CD4-positive, alpha-beta T cell treated with Interleukin-4 for 1 hour (primary cell): Measurements from ENCODE around the gene RADIL.
"Not testable (repeated sequence)": the region's sequence is repeated elsewhere in the genome, so short reads cannot be mapped to it uniquely, and the experiment has no call there.

Source experiments
- DNase-seq, 2 donors: peaks; one replicate each; pipeline ENCODE4 v3.0.0-alpha.2; 2020 to 2022

The RADIL gene, protein sequence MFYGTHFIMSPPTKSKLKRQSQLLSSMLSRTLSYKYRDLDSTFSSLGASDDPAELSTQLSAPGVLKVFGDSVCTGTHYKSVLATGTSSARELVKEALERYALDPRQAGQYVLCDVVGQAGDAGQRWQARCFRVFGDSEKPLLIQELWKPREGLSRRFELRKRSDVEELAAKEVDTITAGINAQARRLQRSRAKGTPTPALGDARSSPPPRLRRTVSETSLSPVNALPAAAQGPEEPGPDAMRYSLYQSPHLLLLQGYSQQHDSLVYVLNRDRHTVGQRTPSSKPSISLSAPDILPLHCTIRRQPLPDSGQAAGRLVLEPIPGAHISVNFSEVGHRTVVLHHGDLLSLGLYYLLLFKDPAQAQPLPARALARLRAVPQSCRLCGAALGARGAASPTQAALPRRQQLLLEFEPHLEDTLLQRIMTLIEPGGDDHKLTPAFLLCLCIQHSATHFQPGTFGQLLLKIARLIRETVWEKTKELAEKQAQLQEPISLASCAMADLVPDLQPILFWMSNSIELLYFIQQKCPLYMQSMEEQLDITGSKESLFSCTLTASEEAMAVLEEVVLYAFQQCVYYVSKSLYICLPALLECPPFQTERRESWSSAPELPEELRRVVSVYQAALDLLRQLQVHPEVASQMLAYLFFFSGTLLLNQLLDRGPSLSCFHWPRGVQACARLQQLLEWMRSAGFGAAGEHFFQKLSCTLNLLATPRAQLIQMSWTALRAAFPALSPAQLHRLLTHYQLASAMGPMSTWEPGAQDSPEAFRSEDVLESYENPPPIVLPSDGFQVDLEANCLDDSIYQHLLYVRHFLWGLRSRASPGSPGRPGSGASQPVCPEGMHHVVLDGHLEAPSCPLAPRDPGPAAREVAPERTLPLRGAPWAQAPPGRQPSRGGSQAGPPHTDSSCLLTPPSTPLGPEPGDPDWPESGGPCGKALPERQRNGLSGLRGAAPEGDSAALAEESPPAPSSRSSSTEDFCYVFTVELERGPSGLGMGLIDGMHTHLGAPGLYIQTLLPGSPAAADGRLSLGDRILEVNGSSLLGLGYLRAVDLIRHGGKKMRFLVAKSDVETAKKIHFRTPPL

DNA sequence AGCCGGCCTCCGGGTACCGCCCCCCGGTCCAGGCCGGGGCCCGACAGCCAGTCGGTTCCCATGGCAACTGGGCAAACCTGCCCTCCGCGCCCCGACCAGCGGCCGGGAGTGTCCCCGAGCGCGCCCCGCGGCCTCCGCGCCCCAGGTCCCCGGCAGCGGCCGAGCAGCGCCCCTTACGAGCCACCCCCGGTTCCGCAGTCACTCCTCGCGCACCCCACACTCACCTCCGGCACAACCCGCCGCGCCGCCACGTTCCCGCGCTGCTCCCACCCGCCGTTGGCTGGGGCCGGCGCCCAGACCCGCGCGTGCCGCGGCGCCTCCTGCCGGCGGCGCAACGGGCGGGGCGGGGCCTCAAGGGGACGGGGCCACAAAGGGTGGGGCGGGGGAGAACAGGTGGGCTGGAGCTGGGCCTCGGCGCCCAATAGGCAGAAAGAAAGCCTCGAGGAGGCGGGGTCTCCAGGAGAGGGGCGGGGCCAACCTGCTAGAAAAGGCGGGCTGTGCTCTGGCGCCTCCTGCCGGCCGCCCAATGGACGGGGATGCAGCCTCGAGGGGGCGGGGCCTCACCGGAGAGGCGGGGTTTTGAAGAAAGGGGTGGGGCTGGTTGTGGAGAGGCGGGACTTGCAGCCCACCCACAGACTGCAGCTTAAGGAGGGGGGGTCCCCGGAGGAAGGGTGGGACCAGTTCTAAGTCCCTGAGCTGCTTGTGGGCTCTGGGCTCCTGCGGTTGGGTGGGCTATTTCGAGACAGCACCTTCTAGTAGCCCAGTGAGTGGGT, at the start of gene RADIL:
Gene RADIL, minus strand, starts transcription at position 345 of the 773 bp plus-strand sequence. CDS start 5,577 bp downstream, outside the sequence.
- peak; percentile 86 to 89 for DNase-seq

DNA sequence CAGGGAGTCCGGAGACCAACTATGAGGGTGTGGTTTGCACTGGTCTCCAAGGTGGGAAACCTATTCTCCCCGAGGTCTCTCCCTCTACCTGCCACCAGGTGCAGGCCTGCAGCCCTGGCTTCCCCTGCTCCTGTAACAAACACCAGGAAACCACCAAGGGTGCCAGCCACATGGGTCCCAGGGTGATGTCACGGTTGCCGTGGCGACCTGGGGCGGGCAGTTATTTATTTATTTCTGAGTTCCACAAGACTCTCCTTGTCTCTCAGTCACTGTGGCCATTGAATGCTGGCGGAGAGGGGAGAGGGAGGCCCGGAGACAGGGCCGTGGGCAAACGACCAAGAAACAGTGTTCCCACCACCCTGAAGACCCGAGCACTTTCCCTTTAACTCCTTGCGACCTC, 48.4 kb upstream of the RADIL start:
- DNase-seq, result no peak

DNA sequence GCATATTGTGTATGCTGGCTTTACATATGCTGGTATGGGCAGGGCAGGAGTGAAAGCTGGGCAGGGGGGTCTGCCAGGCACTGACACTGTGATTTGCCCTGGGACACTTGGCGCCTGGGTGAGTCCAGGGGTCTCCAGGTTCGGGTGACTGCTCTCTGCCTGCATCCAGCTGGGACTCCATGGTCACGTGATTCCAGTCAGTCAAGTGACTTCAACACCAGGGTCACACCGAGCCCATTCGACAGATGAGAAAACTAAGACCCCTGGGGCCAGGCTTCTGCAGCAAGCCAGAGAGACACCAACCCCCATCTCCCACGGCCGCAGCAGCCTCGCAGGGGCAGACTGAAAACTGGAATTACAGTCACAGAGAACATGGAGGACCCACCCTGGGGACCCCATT, 45.5 kb upstream of the RADIL start:
- DNase-seq, result no peak

DNA sequence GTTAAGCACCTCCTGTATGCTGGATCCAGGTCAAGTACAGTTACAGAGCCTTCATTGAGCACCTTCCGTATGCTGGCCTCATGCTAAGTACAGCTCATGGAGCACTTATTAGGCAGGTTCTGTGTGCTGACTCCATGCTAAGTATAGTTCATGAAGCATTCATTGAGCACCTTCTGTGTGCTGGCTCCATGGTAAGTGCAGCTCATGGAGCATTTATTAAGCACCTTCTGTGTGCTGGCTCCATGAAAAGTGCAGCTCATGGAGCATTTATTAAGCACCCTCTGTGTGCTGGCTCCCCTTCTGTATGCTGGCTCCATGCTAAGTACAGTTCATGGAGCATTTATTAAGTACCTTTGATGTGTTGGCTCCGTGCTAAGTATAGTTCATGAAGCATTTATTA, 44.9 kb upstream of the RADIL start:
- DNase-seq, result no peak

DNA sequence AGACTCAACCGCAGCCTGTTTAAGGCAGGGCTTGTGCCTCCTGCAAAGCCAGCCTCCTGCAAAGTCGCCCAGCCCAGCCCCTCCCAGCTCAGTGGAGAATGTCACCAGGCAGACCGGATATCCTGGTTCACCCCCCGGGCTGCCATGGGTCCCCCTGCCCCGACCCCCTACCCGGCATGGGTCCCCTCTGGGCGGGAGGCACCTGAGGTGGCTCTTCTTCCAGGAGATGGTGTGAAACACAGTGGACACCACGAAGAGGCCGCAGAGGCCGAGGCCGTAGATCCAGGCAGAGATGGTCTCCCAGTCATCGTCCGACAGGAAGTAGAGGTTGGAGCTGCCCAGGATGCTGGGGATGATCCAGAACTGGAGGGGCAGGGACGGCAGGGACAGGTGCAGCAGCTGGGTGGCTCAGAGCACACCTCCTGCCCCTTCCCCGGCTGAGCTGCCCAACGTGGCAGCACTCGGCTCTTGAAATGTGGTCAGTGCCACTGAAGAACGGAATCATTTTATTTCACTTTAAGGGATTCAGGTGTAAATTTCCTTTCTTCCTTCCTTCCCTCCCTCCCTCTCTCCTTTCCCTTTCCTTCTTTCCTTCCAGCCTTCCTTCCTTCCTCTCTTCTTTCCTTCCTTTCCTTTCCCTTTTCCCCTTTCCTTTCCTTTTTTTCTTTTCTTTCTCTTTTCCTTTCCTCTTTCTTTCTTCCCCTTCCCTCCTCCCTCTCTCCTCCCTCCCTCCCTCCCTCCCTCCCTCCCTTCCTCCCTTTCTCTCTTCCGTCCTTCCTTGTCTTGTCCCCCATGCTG, 36.7 kb upstream of the RADIL start:
- DNase-seq, result no peak

DNA sequence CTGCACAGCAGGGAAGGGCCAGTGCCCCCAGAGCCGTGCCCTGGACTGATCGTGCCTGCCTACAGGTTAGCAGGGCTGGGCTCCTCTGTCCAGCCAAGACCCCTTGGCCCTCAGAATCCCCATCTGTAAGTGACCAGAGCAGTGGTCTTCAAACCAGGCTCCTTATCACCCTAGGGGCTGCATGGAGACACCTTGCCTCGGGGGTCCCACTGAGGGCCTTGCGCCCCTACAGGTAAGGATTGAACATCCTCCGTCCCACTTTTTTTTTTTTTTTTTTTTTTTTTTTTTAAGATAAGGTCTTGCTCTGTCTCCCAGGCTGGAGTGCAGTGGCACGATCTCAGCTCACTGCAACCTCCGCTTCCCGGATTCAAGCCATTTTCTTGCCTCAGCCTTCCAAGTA, 32.6 kb upstream of the RADIL start:
- no peak for DNase-seq

DNA sequence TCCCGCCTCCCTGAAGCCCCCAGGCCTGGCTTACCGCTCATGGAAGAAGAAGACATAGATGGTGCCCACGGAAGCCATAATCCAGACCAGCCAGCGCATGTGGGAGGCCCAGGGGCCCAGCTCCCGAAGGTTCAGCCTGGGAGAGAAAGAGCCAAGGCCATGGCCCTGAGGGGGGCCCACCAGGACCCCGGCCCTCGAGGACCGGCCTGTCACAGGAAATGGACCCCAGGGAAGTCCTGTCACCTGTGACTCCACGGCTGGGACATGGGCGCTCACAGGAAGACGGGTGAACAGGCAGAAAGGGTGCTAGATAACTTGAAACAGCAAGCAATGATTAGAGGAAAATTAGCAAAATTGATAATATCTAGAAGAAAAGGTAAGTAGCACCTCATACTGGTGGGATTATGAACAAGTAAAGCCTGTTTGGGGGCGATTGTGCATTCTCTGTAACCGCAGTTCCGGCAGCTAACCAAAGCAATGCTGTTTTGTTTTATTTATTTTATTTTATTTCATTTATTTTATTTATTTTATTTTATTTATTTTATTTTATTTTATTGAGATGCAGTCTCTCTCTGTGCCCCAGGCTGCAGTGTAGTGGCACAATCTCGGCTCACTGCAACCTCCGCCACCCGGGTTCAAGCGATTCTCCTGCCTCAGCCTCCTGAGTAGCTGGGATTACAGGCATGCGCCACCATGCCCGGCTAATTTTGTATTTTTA, 27.8 kb upstream of the RADIL start:
- DNase-seq, result no peak

DNA sequence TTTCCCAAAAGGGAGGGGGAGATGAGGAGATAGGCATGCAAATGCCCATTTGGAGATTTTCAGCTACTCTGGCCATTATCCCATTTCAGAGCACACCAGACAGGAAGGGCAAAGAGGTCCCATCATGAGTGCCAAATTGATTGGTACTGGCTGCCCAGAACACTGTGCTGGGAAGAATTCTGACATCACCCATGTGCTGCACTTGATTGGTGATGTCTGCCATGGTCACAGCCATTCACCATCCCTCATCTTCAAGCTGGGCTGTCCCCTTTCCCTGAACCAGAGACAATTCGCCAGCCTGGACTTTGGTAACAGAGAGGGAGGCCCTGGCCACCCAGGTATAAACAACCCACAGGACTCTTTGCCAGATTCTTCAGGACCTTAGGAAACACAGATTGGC, 23.2 kb upstream of the RADIL start:
- DNase-seq, result no peak

DNA sequence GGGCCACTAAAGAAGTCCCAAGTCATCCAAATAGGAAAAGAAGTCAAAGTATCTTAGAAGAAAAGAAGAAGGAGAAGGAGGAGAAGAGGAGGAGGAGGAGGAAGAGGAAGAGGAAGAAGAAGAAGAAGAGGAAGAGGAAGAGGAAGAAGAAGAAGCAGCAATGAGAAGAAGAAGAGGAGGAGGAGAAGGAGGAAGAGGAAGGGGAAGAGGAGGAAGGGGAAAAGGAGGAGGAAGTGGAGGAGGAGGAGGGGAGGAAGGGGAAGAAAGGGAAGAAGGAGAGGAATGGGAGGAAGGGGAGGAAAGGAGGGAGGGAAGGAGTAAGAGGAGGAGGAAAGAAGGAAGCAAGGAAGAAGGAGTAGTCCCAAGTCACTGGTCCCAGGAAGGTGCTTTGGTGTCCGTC, 21.7 kb upstream of the RADIL start:
- DNase-seq, result no peak

DNA sequence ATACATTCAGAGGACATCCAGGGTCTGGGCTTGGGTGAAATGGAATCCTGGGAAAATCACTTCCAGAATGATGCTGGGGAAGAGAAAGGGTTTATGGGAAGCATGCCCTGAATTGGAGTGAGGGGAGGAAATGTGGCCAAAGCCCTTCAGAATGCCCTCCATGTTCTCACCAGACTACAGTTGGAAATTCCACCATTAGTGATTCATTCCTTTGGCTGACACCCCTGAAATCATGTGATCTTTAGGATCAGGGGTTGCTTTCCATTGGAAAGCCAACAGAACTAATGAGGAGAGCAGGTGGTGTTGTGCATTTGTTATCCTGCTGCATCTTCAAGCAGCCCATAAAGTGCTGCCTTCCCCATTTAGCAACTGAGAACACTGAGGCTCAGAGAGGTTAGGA, 20.8 kb upstream of the RADIL start:
- no peak for DNase-seq

DNA sequence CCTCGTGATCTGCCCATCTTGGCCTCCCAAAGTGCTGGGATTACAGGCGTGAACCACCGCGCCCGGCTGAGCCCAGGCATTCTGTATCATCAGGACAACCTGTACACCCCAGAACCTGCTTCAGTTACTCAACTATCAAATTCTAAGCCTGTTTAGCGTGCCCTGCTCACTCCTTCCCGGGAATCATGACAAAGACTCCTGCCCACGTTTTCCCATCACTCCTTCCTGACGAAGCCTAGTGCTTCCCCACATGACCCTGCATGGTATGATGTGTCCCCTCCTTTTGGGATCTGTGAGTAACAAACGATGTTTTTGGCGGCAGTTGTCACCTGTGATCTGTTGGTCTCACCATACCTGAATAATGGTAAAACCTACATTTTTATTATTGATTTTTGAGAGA, 12.2 kb upstream of the RADIL start:
- no peak for DNase-seq

DNA sequence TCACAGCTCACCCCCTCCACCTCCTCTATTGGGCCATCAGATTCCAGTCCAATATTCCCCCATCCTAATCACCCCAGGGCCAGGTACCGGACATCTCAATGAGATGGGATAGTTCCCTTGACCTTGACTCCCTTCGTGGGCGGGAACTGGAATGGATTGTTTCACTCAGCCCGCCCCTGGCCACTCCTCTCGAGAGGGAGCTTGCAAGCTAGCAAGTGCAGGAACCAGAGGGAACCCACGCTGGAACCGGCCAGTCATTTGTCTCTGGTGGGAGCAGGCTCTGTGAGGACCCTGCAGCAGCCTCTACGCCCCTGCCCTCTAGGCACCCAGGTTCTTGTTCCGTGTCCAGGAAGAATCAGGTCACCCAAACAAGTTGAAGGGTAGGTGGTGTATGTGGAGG, 11.0 kb upstream of the RADIL start:
- DNase-seq, result no peak

DNA sequence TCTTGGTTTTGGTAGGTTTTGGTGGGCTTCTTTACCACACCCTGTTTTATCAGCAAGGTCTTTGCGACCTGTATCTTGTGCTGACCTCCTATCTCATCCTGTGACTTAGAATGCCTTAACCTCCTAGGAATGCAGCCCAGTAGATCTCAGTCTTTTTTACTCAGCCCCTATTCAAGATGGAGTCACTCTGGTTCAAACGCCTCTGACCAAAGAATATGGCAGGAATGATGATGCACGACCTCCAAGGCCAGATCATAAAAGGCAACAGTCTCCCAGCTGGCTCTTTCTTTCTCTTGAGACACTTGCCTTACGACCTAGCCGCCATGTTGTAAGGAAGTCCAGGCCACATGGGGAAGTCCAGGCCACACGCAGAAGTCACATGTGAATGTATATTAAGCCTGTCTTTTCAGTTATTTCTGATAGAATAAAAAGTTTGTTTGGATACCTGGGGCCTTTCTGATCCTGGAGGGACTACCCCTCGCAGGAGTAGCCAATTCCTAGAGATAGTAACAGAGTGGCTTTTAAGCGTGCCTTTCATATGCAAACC, 10.5 kb upstream of the RADIL start:
- DNase-seq, result no peak

DNA sequence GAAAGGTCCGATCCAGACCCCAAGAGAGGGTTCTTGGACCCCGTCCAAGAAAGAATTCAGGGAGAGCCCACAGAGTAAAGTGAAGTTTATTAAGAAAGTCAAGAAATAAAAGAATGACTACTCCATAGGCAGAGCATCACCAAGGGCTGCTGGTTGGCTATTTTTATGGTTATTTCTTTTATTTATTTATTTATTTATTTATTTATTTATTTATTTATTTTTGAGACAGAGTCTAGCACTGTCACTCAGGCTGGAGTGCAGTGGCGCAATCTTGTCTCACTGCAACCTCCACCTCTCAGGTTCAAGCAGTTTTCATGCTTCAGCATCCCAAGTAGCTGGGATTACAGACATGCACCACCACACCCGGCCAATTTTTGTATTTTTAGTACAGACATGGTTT, 9.7 kb upstream of the RADIL start:
- not testable (repeated sequence) for DNase-seq

DNA sequence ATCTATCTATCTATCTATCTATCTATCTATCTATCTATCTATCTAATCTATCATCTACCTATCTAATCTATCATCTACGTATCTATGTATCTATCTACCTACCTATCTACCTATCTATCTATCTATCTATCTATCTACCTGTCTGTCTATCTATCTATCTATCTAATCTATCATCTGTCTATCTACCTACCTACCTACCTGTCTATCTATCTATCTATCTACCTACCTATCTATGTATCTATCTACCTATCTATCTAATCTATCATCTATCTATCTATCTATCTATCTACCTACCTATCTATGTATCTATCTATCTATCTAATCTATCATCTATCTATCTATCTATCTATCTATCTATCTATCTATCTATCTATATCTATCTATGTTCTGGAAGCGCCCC, 8.0 kb upstream of the RADIL start:
- not testable (repeated sequence) for DNase-seq

DNA sequence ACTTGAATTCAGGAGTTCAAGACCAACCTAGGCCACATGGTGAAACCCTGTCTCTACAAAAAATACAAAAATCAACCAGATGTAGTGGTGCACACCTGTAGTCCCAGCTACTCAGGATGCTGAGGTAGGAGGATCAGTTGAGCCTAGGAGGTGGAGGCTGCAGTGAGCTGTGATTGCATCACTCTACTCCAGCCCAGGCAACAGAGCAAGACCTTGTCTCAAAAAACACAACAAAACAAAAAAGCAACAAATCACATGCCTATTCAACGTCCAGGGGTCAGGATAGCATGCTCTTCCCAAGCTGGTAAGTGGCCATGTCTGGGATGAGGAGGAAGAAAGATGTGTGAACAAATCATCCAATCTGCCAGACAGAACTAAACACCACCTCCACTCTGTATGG, 6.2 kb upstream of the RADIL start:
- DNase-seq, result no peak

DNA sequence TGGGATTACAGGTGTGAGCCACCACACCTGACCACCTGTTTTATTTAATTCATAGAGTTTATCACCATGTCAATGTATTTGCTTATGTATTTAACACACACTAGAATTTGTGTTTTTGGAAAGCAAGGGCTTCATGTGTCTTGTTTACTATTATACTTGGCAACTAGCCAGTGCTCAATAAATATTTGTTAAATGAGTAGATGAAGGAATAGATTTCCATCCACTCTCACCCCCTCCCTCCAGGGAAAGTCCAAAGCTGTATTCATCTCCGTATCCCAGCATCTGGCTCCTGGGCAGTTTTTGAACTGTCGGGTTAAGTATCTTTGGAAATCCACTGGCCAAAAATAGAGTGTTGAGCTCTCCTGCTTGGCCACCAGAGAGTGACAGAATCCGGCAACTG, 4.6 kb upstream of the RADIL start:
- no peak for DNase-seq

DNA sequence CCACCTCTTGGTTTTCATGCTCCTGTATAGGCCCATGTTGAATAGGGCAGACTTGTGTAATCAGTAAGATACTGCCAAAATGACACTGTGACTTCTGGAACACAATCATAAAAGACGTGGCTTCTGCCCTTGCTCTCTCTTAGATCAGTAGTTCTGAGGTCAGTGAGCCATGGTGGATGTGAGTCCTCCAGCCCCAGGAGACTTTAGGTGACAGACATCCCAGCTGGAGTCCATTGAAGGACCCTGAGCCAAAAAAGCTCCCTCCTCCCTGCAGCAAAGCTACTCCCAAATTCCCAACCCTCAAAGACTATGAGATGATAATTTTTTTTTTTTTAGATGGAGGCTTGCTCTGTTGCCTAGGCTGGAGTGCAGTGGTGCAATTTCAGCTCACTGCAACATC, 3.2 kb upstream of the RADIL start:
- no peak for DNase-seq

DNA sequence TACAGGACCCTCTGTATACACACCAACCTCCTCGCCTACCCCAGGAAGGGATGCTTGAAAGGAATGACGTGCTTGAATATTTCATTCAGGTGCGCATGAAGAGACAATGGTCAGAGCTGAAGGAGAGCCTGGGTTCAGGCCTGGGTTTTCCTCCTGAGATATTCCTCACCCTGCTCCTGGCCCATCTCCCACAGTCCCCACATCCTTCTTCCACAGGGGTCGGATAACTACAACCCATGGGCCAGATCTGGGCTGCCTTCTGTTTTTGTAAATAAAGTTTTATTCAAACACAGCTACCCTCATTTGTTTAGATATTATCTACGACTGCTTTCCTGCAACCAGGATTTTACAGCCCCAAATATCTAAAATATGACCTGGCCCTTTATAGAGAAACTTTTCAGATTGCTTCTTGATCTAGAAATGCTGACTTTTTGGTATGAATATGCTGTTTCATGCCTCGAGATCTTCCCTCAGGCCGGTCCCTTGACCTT, 1.8 kb upstream of the RADIL start:
- no peak for DNase-seq

DNA sequence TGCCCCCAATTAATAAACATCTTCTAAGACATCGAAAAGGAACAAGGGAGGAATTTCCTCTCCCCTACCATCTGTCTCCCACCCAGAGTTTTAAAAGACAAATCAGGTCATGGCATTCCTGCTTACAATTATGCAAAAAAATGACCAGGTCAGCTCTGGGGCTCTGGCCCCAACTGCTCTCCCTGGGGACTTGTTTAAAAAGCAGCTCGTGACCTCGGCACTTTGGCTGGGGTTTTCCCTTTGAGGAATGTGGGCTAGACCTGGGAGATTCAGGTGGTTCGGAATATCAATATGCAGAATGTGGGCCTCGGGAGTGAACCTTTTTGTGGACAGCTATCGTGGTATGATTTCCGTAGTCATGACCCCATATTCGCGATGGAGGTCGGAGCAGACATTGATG, 648 bp upstream of the RADIL start:
- DNase-seq, result no peak

DNA sequence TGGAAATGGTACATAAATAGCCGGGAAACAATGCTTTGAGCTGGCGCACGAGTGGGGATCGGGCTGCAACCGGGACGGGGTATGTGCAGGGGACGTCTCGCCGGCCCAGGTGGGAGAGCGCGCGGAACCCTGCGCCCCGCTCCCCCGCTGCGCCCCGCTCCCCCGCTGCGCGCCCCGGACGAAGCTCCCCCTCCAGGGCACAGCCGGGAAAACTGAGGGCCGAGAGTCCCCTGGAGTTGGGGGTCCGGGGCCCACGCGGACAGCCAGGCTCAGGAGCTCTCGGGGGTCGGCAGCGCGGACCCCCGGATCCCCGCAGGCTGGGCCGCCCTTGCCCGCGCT, 514 bp downstream of the RADIL start:
- no peak for DNase-seq
